GM12892 (cell line): ENCODE results near the gene STPG3.

Experiments
- POLR2A ChIP-seq: IDR thresholded peaks from 2 replicates; pipeline ENCODE4 v1.6.1; 2011; ENCODE audit warnings: low read depth, low read length, control low read depth
- POLR2AphosphoS5 ChIP-seq: IDR thresholded peaks from 2 replicates; pipeline ENCODE4 v1.6.1; 2011; ENCODE audit warnings: low read depth, low read length, control low read depth
- TAF1 ChIP-seq: IDR thresholded peaks from 2 replicates; pipeline ENCODE4 v1.6.1; 2011; ENCODE audit warnings: low read depth, mild to moderate bottlenecking, control low read depth, low read length, borderline replicate concordance

DNA sequence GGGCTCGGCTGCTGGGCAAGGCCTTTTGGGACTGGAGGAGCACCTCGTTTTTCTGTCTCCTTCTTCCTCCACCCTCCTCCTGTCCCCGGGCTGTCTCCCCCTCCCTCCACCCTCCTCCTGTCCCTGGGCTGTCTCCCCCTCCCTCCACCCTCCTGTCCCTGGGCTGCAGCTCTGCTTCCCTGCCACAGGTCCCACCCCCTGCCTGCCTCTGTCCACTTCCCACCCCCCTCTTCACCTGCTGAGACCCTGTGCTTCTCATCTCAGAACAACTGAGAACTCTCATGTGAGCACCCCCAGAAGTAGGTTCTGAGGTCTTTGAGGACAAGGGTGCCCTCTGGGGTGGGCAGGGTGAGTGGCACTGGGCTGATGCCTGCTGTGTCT is 20.6 kb downstream of the STPG3 start:
- TF ChIP-seq POLR2A = no peak
- no peak for TF ChIP-seq POLR2AphosphoS5
- no peak for TF ChIP-seq TAF1
